ELF-1 (cell line): ENCODE data around the gene FOLR2.
"Not testable (repeated sequence)": the region's sequence is repeated elsewhere in the genome, so short reads cannot be mapped to it uniquely, and the experiment has no call there.

Experiments
- DNase-seq: peaks from one replicate; pipeline ENCODE4 v3.0.0-alpha.2; 2016; ENCODE audit warnings: low read depth, low spot score

The FOLR2 gene

GRCh38 chr11:72216638-72217037, at the start of gene FOLR2:
Gene FOLR2, plus strand, starts transcription at chr11:72216794. Its CDS starts 1,791 bp downstream, at chr11:72218585.
- DNase-seq = no peak

GRCh38 chr11:72169046-72169555, 47.5 kb upstream of the FOLR2 start:
- not testable (repeated sequence) for DNase-seq

- DNase-seq = not testable (repeated sequence)
Observed at GRCh38 chr11:72169754-72170153, 46.8 kb upstream of the FOLR2 start.

GRCh38 chr11:72172043-72172442, 44.6 kb upstream of the FOLR2 start:
- not testable (repeated sequence) for DNase-seq

- DNase-seq = no peak
Observed at GRCh38 chr11:72173291-72173690, 43.3 kb upstream of the FOLR2 start.

GRCh38 chr11:72174302-72175070, 42.1 kb upstream of the FOLR2 start:
- DNase-seq = no peak

- no peak for DNase-seq
Observed at GRCh38 chr11:72177656-72178055, 38.9 kb upstream of the FOLR2 start.

- DNase-seq = no peak
Observed at GRCh38 chr11:72179049-72179803, 37.4 kb upstream of the FOLR2 start.

GRCh38 chr11:72179804-72180396, 36.7 kb upstream of the FOLR2 start:
- no peak for DNase-seq

- not testable (repeated sequence) for DNase-seq
Observed at GRCh38 chr11:72180892-72181552, 35.6 kb upstream of the FOLR2 start.

- DNase-seq = peak; percentile 70
Observed at GRCh38 chr11:72181553-72181958, 35.0 kb upstream of the FOLR2 start.

GRCh38 chr11:72188267-72188666, 28.3 kb upstream of the FOLR2 start:
- no peak for DNase-seq

GRCh38 chr11:72189455-72190250, 26.9 kb upstream of the FOLR2 start:
- DNase-seq = peak; percentile 82

GRCh38 chr11:72190631-72191071, 25.9 kb upstream of the FOLR2 start:
- peak; percentile 13 for DNase-seq

GRCh38 chr11:72191961-72192381, 24.6 kb upstream of the FOLR2 start, which contains the start of gene FOLR1:
Gene FOLR1, plus strand, starts transcription at chr11:72192140. Its CDS starts 34 bp downstream, at chr11:72192174.
- peak; percentile 94 for DNase-seq

- DNase-seq = no peak
Observed at GRCh38 chr11:72195518-72196270, 20.9 kb upstream of the FOLR2 start.

GRCh38 chr11:72201445-72201844, 15.1 kb upstream of the FOLR2 start:
- not testable (repeated sequence) for DNase-seq

GRCh38 chr11:72202571-72202970, 14.0 kb upstream of the FOLR2 start:
- no peak for DNase-seq

- DNase-seq = no peak
Observed at GRCh38 chr11:72203163-72203562, 13.4 kb upstream of the FOLR2 start.

- no peak for DNase-seq
Observed at GRCh38 chr11:72204886-72205285, 11.7 kb upstream of the FOLR2 start.
